ENCODE data around the gene SUN2. TPM values are rescaled to one million over a fixed set of nuclear protein-coding genes. Genes with fewer than 3 reads are reported as not detected.

Gene SUN2
- total RNA-seq, 2 experiments from 2014 or later = 582 to 702 TPM

DNA sequence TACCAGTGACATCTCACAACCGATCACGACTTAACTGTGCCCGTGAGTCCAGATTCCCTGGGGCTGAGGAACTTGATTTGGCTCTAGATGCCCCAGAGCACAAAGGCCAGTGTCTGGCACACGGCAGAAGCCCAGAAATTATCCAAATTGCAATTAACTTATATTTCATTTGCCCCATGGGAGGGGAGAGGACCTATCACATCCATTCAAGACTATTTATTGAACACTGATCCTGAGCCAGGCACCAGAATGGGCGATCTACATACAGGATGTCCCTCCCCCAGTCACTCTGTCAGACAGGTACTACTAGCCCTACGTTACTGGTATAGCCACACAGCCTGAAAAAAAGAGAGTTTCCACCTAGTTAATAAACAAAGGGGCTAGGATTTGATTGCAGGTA is 33.0 kb upstream of the SUN2 start:
- POLR2A ChIA-PET = no interaction called here

GRCh38 chr22:38788021-38788816 is 32.4 kb upstream of the SUN2 start:
- no peaks in the 10 kb centered on the region for H3K36me3 Mint-ChIP-seq (ENCODE audit: low read depth)
- peaks cover 5% of the 10 kb centered on the region for H3K4me1 Mint-ChIP-seq
- no peak overlapping the region for H3K27ac Mint-ChIP-seq
- no peaks in the 10 kb centered on the region for H3K27me3 Mint-ChIP-seq
- H3K9me3 Mint-ChIP-seq = no peaks in the 10 kb centered on the region
- ChIA-PET POLR2A (no interaction called here), CTCF (interaction anchor here (0.7 kb wide), 1 partner anchor 20 kb away, joined by 3 read pairs; no protein-coding TSS in a partner anchor)
- no peak for DNase-seq
- no peak overlapping the region for H3K4me3 Mint-ChIP-seq

More for the DNA sequence above, 33.0 kb upstream of the SUN2 start:
- peaks cover 8% of the 10 kb centered on the region for H3K4me1 Mint-ChIP-seq
- no peak for DNase-seq
- H3K4me3 Mint-ChIP-seq = no peak overlapping the region
- H3K27ac Mint-ChIP-seq = no peak overlapping the region
- no peaks in the 10 kb centered on the region for H3K36me3 Mint-ChIP-seq (ENCODE audit: low read depth)
- CTCF ChIA-PET = interaction anchor here (0.5 to 0.6 kb wide), 2 partner anchors 92 to 246 kb away, joined by 3 to 4 read pairs; no protein-coding TSS in a partner anchor
- H3K9me3 Mint-ChIP-seq = no peaks in the 10 kb centered on the region
- H3K27me3 Mint-ChIP-seq = no peaks in the 10 kb centered on the region

DNA sequence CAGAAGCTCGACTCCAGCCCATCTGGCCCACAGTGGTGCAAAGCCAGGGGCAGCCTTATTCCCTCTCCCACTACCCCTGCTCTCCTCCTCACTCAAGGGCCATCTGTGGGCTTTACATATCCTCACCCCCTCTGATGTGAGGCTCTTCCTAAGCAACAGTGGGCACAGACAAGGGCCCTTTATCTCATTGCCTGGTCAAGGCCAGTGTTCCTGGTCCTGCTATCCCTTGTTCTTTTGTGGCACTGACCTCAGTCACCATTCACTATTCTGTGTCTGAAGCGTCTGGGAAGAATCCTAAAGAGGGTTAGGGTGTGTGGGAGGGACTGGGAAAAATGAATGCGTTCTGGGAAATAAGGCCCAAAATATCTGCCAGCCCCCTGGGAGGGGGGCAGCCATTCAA is 30.8 kb upstream of the SUN2 start:
- ChIA-PET CTCF (no interaction called here), POLR2A (no interaction called here)
- H3K36me3 Mint-ChIP-seq (ENCODE audit: low read depth) = no peaks in the 10 kb centered on the region
- peaks cover 10% of the 10 kb centered on the region for H3K4me1 Mint-ChIP-seq
- no peaks in the 10 kb centered on the region for H3K27me3 Mint-ChIP-seq
- H3K27ac Mint-ChIP-seq = no peak overlapping the region
- no peak overlapping the region for H3K4me3 Mint-ChIP-seq
- DNase-seq = no peak
- no peaks in the 10 kb centered on the region for H3K9me3 Mint-ChIP-seq

- H3K4me1 Mint-ChIP-seq = peaks cover 10% of the 10 kb centered on the region
- H3K27ac Mint-ChIP-seq = no peak overlapping the region
- ChIA-PET CTCF (interaction anchor here (0.7 to 2.1 kb wide), 4 partner anchors 16 to 1248 kb away, joined by 3 to 5 read pairs (median 4); no protein-coding TSS in a partner anchor), POLR2A (no interaction called here)
- no peaks in the 10 kb centered on the region for H3K36me3 Mint-ChIP-seq (ENCODE audit: low read depth)
- H3K27me3 Mint-ChIP-seq = no peaks in the 10 kb centered on the region
- DNase-seq = no peak
- H3K4me3 Mint-ChIP-seq = no peak overlapping the region
- no peaks in the 10 kb centered on the region for H3K9me3 Mint-ChIP-seq
Measured at GRCh38 chr22:38784856-38785255, 29.1 kb upstream of the SUN2 start.

GRCh38 chr22:38784035-38784434 is 28.2 kb upstream of the SUN2 start:
- POLR2A ChIA-PET = no interaction called here
- no peak overlapping the region for H3K4me3 Mint-ChIP-seq
- H3K27ac Mint-ChIP-seq = no peak overlapping the region
- H3K4me1 Mint-ChIP-seq = peaks cover 10% of the 10 kb centered on the region
- H3K36me3 Mint-ChIP-seq (ENCODE audit: low read depth) = no peaks in the 10 kb centered on the region
- CTCF ChIA-PET = interaction anchor here (1.0 to 2.1 kb wide), 2 partner anchors 15 kb away, joined by 3 to 5 read pairs; no protein-coding TSS in a partner anchor
- H3K9me3 Mint-ChIP-seq = no peaks in the 10 kb centered on the region
- H3K27me3 Mint-ChIP-seq = no peaks in the 10 kb centered on the region
- no peak for DNase-seq

DNA sequence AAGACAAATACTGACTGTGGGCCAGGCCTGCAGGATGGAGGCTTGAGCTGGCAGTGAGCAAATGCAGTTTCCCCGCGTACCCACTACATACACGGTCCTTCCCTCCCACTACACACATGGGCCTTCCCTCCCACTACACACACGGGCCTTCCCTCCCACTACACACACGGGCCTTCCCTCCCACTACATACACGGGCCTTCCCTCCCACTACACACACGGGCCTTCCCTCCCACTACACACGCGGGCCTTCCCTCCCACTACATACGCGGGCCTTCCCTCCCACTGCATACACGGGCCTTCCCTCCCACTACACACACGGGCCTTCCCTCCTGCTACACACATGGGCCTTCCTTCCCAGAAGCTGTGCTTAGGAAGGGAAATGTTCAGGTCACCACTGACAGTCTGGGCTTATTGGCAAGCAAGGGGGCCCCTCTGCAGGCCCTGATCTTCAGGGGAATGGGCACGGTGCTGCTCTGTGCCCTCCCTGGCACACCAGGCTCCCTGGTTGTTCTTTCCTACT is 27.4 kb upstream of the SUN2 start:
- Mint-ChIP-seq H3K4me3 (no peak overlapping the region), H3K27me3 (no peaks in the 10 kb centered on the region)

GRCh38 chr22:38782402-38783094 is 26.8 kb upstream of the SUN2 start:
- no peak overlapping the region for H3K4me3 Mint-ChIP-seq
- peaks cover 10% of the 10 kb centered on the region for H3K4me1 Mint-ChIP-seq
- H3K27ac Mint-ChIP-seq = no peak overlapping the region
- no peak for DNase-seq
- POLR2A ChIA-PET = no interaction called here
- no peaks in the 10 kb centered on the region for H3K36me3 Mint-ChIP-seq (ENCODE audit: low read depth)
- H3K27me3 Mint-ChIP-seq = no peaks in the 10 kb centered on the region
- CTCF ChIA-PET = interaction anchor here (1.0 to 1.3 kb wide), 2 partner anchors 10 to 16 kb away, joined by 3 read pairs; no protein-coding TSS in a partner anchor
- H3K9me3 Mint-ChIP-seq = no peaks in the 10 kb centered on the region

More for the DNA sequence above, 27.4 kb upstream of the SUN2 start:
- H3K36me3 Mint-ChIP-seq (ENCODE audit: low read depth) = no peaks in the 10 kb centered on the region
- no peak for DNase-seq
- H3K4me1 Mint-ChIP-seq = peaks cover 10% of the 10 kb centered on the region
- peak overlapping the region; percentile 32 for H3K27ac Mint-ChIP-seq
- CTCF ChIA-PET = interaction anchor here (0.7 to 1.0 kb wide), 2 partner anchors 14 to 94 kb away, joined by 3 to 5 read pairs; no protein-coding TSS in a partner anchor
- POLR2A ChIA-PET = no interaction called here
- H3K9me3 Mint-ChIP-seq = no peaks in the 10 kb centered on the region

DNA sequence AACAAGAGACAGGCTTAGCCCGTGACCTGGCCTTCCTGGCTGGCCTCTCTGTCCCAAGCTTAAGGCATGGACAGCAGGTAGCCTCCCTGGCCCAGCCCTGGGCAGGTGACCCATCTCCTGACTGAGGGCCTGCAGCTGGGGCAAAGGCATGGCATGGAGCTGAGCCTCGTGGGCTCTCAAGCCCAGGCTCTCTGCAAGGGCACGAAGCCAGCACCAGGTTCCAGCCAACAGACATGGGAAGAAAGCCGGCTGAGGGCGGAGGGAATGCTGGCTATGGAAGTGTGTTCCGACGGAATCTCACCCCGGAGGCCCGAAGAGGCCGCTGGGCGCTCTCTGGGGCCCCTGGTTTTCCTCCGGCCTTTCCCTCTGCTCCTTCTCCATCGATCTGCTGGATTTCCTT is 25.2 kb upstream of the SUN2 start:
- H3K36me3 Mint-ChIP-seq (ENCODE audit: low read depth) = no peaks in the 10 kb centered on the region
- ChIA-PET CTCF (interaction anchor here (0.9 to 1.4 kb wide), 2 partner anchors 12 to 140 kb away, joined by 4 to 5 read pairs; no protein-coding TSS in a partner anchor), POLR2A (no interaction called here)

GRCh38 chr22:38777087-38777671 is 21.4 kb upstream of the SUN2 start:
- Mint-ChIP-seq H3K36me3 (ENCODE audit: low read depth) (no peaks in the 10 kb centered on the region), H3K27ac (no peak overlapping the region), H3K4me3 (no peak overlapping the region), H3K9me3 (no peaks in the 10 kb centered on the region), H3K4me1 (peaks cover 14% of the 10 kb centered on the region), H3K27me3 (no peaks in the 10 kb centered on the region)
- ChIA-PET POLR2A (no interaction called here), CTCF (no interaction called here)
- no peak for DNase-seq

More for the DNA sequence above, 25.2 kb upstream of the SUN2 start:
- Mint-ChIP-seq H3K27ac (peak overlapping the region; percentile 48), H3K27me3 (no peaks in the 10 kb centered on the region), H3K4me3 (no peak overlapping the region), H3K4me1 (peaks cover 10% of the 10 kb centered on the region), H3K9me3 (no peaks in the 10 kb centered on the region)
- no peak for DNase-seq

- peak overlapping the region; percentile 46 for H3K27ac Mint-ChIP-seq
- DNase-seq = no peak
- POLR2A ChIA-PET = no interaction called here
- no peaks in the 10 kb centered on the region for H3K36me3 Mint-ChIP-seq (ENCODE audit: low read depth)
- H3K9me3 Mint-ChIP-seq = no peaks in the 10 kb centered on the region
- no peak overlapping the region for H3K4me3 Mint-ChIP-seq
- no peaks in the 10 kb centered on the region for H3K27me3 Mint-ChIP-seq
- CTCF ChIA-PET = no interaction called here
- H3K4me1 Mint-ChIP-seq = peaks cover 11% of the 10 kb centered on the region
Measured at GRCh38 chr22:38776086-38776485, 20.3 kb upstream of the SUN2 start.

- no peak overlapping the region for H3K4me3 Mint-ChIP-seq
- H3K36me3 Mint-ChIP-seq (ENCODE audit: low read depth) = no peaks in the 10 kb centered on the region
- H3K9me3 Mint-ChIP-seq = no peaks in the 10 kb centered on the region
- ChIA-PET POLR2A (no interaction called here), CTCF (no interaction called here)
- no peak for DNase-seq
- peak overlapping the region; percentile 36 for H3K27ac Mint-ChIP-seq
- peaks cover 11% of the 10 kb centered on the region for H3K4me1 Mint-ChIP-seq
- H3K27me3 Mint-ChIP-seq = no peaks in the 10 kb centered on the region
Measured at GRCh38 chr22:38775656-38776055, 19.9 kb upstream of the SUN2 start.

GRCh38 chr22:38774496-38775166 is 18.8 kb upstream of the SUN2 start:
- ChIA-PET CTCF (no interaction called here), POLR2A (interaction anchor here (0.7 kb wide), 1 partner anchor 226 kb away, joined by 4 read pairs; no protein-coding TSS in a partner anchor)
- no peak for DNase-seq
- H3K27me3 Mint-ChIP-seq = no peaks in the 10 kb centered on the region
- H3K4me3 Mint-ChIP-seq = no peak overlapping the region
- peaks cover 11% of the 10 kb centered on the region for H3K4me1 Mint-ChIP-seq
- H3K36me3 Mint-ChIP-seq (ENCODE audit: low read depth) = no peaks in the 10 kb centered on the region
- peak overlapping the region; percentile 76 for H3K27ac Mint-ChIP-seq
- H3K9me3 Mint-ChIP-seq = no peaks in the 10 kb centered on the region
